ENCODE measurements around the gene DCLRE1A. TPM values are rescaled to one million over a fixed set of nuclear protein-coding genes. Genes with fewer than 3 reads are reported as not detected.

Gene DCLRE1A
- 6.6 and 26.8 TPM in 2 replicates for total RNA-seq (2011; cell fraction: chromatin; rRNA removed; ENCODE audit: low replicate concordance)
- 4.3 and 5.4 TPM in 2 replicates for total RNA-seq (2011; cell fraction: nucleolus; rRNA removed)
- total RNA-seq (2011; cell fraction: nucleoplasm; rRNA removed): 10.2 and 10.4 TPM in 2 replicates
- 10.9 and 11.9 TPM in 2 replicates for total RNA-seq (2014; rRNA removed)
- 24.1 and 26.7 TPM in 2 replicates for total RNA-seq (2014; rRNA removed; fragmentation: Illumina TruSeq; extraction: Trizol)
- 17.9 and 20.2 TPM in 2 replicates for total RNA-seq (2015; rRNA removed; fragmentation: Illumina TruSeq; extraction: Trizol)
- 13.0 and 13.8 TPM in 2 replicates for total RNA-seq (2021)
- polyA plus RNA-seq (2011; rRNA removed): 21.5 and 25.5 TPM in 2 replicates
- polyA plus RNA-seq (2011; cell fraction: cytosol; rRNA removed): 7.1 and 14.3 TPM in 2 replicates
- 8.9 and 14.9 TPM in 2 replicates for polyA plus RNA-seq (2011; cell fraction: nucleus; rRNA removed)
- 9.8 and 12.4 TPM in 2 replicates for polyA plus RNA-seq (2012)
- 16.4 and 20.1 TPM in 2 replicates for polyA plus RNA-seq (2014; fragmentation: Illumina TruSeq; extraction: Trizol)
- polyA plus RNA-seq (2014; fragmentation: Nextera tagmentation; extraction: Ambion mirVana): 10 to 100 TPM in 1 of 2 experiments, 1 to 10 TPM in 1; 8.5 to 15.5 TPM
- polyA plus RNA-seq (2014; rRNA removed): 12.7 and 13.3 TPM in 2 replicates
- 33.0 and 37.2 TPM in 2 replicates for polyA minus RNA-seq (2011; rRNA and poly(A)+ RNA removed)
- 7.6 and 12.2 TPM in 2 replicates for polyA minus RNA-seq (2011; cell fraction: cytosol; rRNA and poly(A)+ RNA removed)
- polyA minus RNA-seq (2011; cell fraction: nucleus; rRNA and poly(A)+ RNA removed): 6.7 and 15.4 TPM in 2 replicates
- Bru-seq, nascent RNA: percentile 75 among the genes with signal in this experiment
- percentile 84 among the genes with signal in this experiment for BruChase-seq, experiment 1, labeled RNA remaining after a 2-hour chase
- percentile 86 among the genes with signal in this experiment for BruChase-seq, experiment 2, labeled RNA remaining after a 6-hour chase
- long read RNA-seq, experiment 1, full-length matches to known transcripts: 46 of 88 reads
- long read RNA-seq, experiment 1, partial matches to known transcripts: 17 of 88 reads
- long read RNA-seq, experiment 1, other reads (novel, unspliced or antisense): 25 of 88 reads
- long read RNA-seq, experiment 2, full-length matches to known transcripts: 6 of 17 reads
- long read RNA-seq, experiment 2, partial matches to known transcripts: 7 of 17 reads
- long read RNA-seq, experiment 2, other reads (novel, unspliced or antisense): 4 of 17 reads
- long read RNA-seq, experiment 3, full-length matches to known transcripts: 1 of 6 reads
- long read RNA-seq, experiment 3, partial matches to known transcripts: 3 of 6 reads
- long read RNA-seq, experiment 3, other reads (novel, unspliced or antisense): 2 of 6 reads

- peak within 1 kb of the TSS; percentile 82 for H2AFZ ChIP-seq (ENCODE audit: low read depth, low read length)
- no peak for FAIRE-seq
- no peaks in the 10 kb centered on the region for H3K9me3 ChIP-seq (replicated peaks; ENCODE audit: control insufficient read depth, insufficient read depth, low read depth, low read length)
- no peaks in the 10 kb centered on the region for H3K27me3 ChIP-seq (ENCODE audit: control insufficient read depth in 2 of 2, insufficient read depth in 2 of 2, low read length in 2 of 2)
- peak within 1 kb of the TSS; percentile 88 for H3K4me2 ChIP-seq (ENCODE audit: insufficient read depth, low read length)
- ChIA-PET CTCF (ENCODE audit: low intra/inter-chr PET ratio) (no interaction called here), POLR2A (interaction anchor here (0.8 to 1.5 kb wide), 2 partner anchors 10 to 13 kb away, joined by 3 to 7 read pairs; no protein-coding TSS in a partner anchor)
- H3K9me1 ChIP-seq (ENCODE audit: control insufficient read depth, insufficient read depth, low read length): no peaks in the 10 kb centered on the region
- peaks cover 0 to 5% of the 10 kb centered on the region in 2 experiments; a peak in 2 of 5 replicates for H3K4me1 ChIP-seq (replicated peaks in 1 of 2; ENCODE audit: control insufficient read depth in 2 of 2, insufficient read depth in 2 of 2, low read length in 2 of 2)
- in situ Hi-C loops (cut with MboI): no loop called here
- intact Hi-C loops (cut with micrococcal nuclease): loop anchor here (10.0 kb wide), 1 partner anchor 171 kb away; no protein-coding TSS in a partner anchor
- H3K9ac ChIP-seq (ENCODE audit: insufficient read depth in 1 of 2, low read depth in 2 of 2, low read length in 2 of 2): peak within 1 kb of the TSS; percentile 78 to 96
- H3K36me3 ChIP-seq (ENCODE audit: control insufficient read depth, insufficient read depth, low read length): peaks cover 19% of the 10 kb centered on the region
- WGBS (ENCODE audit: insufficient coverage, low coverage, missing lambda C conversion rate): 0% methylated on average over 33 of the region's 39 CpGs
- peak; percentile 59 to 84 (median 62) for DNase-seq (ENCODE audit: extremely low read depth in 1 of 4, low spot score in 3 of 4)
- peaks cover 93% of the 10 kb centered on the region for H3K79me2 ChIP-seq (ENCODE audit: control insufficient read depth, insufficient read depth, low read length)
- peak within 1 kb of the TSS; percentile 72 for H3K4me3 ChIP-seq
- no peaks in the 10 kb centered on the region for H4K20me1 ChIP-seq (replicated peaks; ENCODE audit: control insufficient read depth, insufficient read depth, low read length)
- ATAC-seq: peak; percentile 65
- peak within 1 kb of the TSS; percentile 94 for H3K27ac ChIP-seq (ENCODE audit: extremely low read depth, low read depth, low read length)
- BruUV-seq (replicated peaks): no TSS peak
- no peak for TF ChIP-seq RAD51 (IDR thresholded peaks at IDR 0.05; ENCODE audit: borderline replicate concordance, low read depth)
- TF ChIP-seq MITF (IDR thresholded peaks at IDR 0.05): no peak
- no peak for TF ChIP-seq RFX7 (CRISPR knock-in tag; IDR thresholded peaks at IDR 0.05)
- no peak for TF ChIP-seq POLR3A (IDR thresholded peaks at IDR 0.05; ENCODE audit: borderline replicate concordance, extremely low read depth, insufficient read depth, insufficient read length)
- TF ChIP-seq CHD4 (IDR thresholded peaks at IDR 0.05; ENCODE audit: insufficient read depth, insufficient replicate concordance, low read depth, low read length, poor library complexity, severe bottlenecking): no peak
- TF ChIP-seq TCF3 (CRISPR knock-in tag; IDR thresholded peaks at IDR 0.05): no peak
- TF ChIP-seq NCOR1 (IDR thresholded peaks at IDR 0.05): peak; percentile 14; the same call in 1 of the 2 replicates
- no peak for TF ChIP-seq ZNF583 (CRISPR knock-in tag; IDR thresholded peaks at IDR 0.05)
- TF ChIP-seq ZNF449 (CRISPR knock-in tag; IDR thresholded peaks at IDR 0.05): no peak
- TF ChIP-seq SREBF2 (CRISPR knock-in tag; IDR thresholded peaks at IDR 0.05): no peak
- no peak for TF ChIP-seq ZNF232 (CRISPR knock-in tag; IDR thresholded peaks at IDR 0.05)
- TF ChIP-seq ZNF584 (CRISPR knock-in tag; IDR thresholded peaks at IDR 0.05; ENCODE audit: low read depth): no peak
- no peak for TF ChIP-seq ILK (tag; IDR thresholded peaks at IDR 0.05; ENCODE audit: borderline replicate concordance, low read depth)
Measured at GRCh38 chr10:113854013-113854760, at the start of gene DCLRE1A, which contains the start of gene NHLRC2. Gene DCLRE1A, minus strand, starts transcription at chr10:113854082. Its CDS starts 900 bp downstream, at chr10:113853182. Gene NHLRC2, plus strand, starts transcription at chr10:113854661. Its CDS starts 212 bp downstream, at chr10:113854873.
